ENCODE data around the gene WRAP73. TPM values are rescaled to one million over a fixed set of nuclear protein-coding genes. Genes with fewer than 3 reads are reported as not detected.

Gene WRAP73
- total RNA-seq, 4 donors from 2014 or later = 16.4 to 33.7 (median 19.6) TPM

- TF ChIP-seq POLR2A (IDR thresholded peaks at IDR 0.05) (no peak), POLR2AphosphoS5 (IDR thresholded peaks at IDR 0.05) (no peak), CTCF (IDR thresholded peaks at IDR 0.05) (no peak), EP300 (IDR thresholded peaks at IDR 0.05) (no peak)
- no peak overlapping the region for H3K27ac ChIP-seq
These were observed 44.7 kb downstream of the WRAP73 start for GRCh38 chr1:3604997-3605823.

GRCh38 chr1:3604468-3604974, 45.4 kb downstream of the WRAP73 start:
- Histone ChIP-seq H3K4me3 (no peak overlapping the region), H3K27ac (no peak overlapping the region), H3K9me3 (no peaks in the 10 kb centered on the region), H3K27me3 (peaks cover 10% of the 10 kb centered on the region), H3K4me1 (no peaks in the 10 kb centered on the region), H3K36me3 (no peaks in the 10 kb centered on the region)
- TF ChIP-seq EP300 (IDR thresholded peaks at IDR 0.05) = no peak
- WGBS = 87% methylated on average over 7 of the region's 8 CpGs
- DNase-seq (ENCODE audit: low spot score in 2 of 2) = no peak

More at GRCh38 chr1:3604997-3605823, 44.7 kb downstream of the WRAP73 start:
- peaks cover 14% of the 10 kb centered on the region for H3K27me3 ChIP-seq
- H3K9me3 ChIP-seq = no peaks in the 10 kb centered on the region
- DNase-seq (ENCODE audit: low spot score in 2 of 2) = no peak
- H3K4me1 ChIP-seq = peaks cover 5% of the 10 kb centered on the region
- whole genome bisulfite sequencing = 83% methylated on average over 7 of the region's 7 CpGs
- H3K36me3 ChIP-seq = no peaks in the 10 kb centered on the region
- no peak overlapping the region for H3K4me3 ChIP-seq

GRCh38 chr1:3603571-3604467, 46.1 kb downstream of the WRAP73 start:
- TF ChIP-seq POLR2AphosphoS5 (IDR thresholded peaks at IDR 0.05) (no peak), POLR2A (IDR thresholded peaks at IDR 0.05) (no peak), CTCF (IDR thresholded peaks at IDR 0.05) (no peak), EP300 (IDR thresholded peaks at IDR 0.05) (no peak)
- H3K9me3 ChIP-seq = no peaks in the 10 kb centered on the region
- WGBS = 81% methylated on average over 14 of the region's 29 CpGs
- H3K36me3 ChIP-seq = no peaks in the 10 kb centered on the region
- H3K4me1 ChIP-seq = peaks cover 7% of the 10 kb centered on the region
- peaks cover 9% of the 10 kb centered on the region for H3K27me3 ChIP-seq
- H3K27ac ChIP-seq = no peak overlapping the region
- DNase-seq (ENCODE audit: low spot score in 2 of 2) = no peak
- no peak overlapping the region for H3K4me3 ChIP-seq

- Histone ChIP-seq H3K9me3 (no peaks in the 10 kb centered on the region), H3K27me3 (peaks cover 3% of the 10 kb centered on the region), H3K4me1 (peaks cover 13% of the 10 kb centered on the region), H3K36me3 (no peaks in the 10 kb centered on the region), H3K4me3 (no peak overlapping the region), H3K27ac (no peak overlapping the region)
- no CpG with 5 or more reads among the region's 11 CpGs for WGBS
- TF ChIP-seq POLR2A (IDR thresholded peaks at IDR 0.05) = no peak
- no peak for TF ChIP-seq POLR2AphosphoS5 (IDR thresholded peaks at IDR 0.05)
- no peak for TF ChIP-seq CTCF (IDR thresholded peaks at IDR 0.05)
- no peak for TF ChIP-seq EP300 (IDR thresholded peaks at IDR 0.05)
- DNase-seq (ENCODE audit: low spot score in 2 of 2) = no peak
These were observed 46.7 kb downstream of the WRAP73 start for GRCh38 chr1:3603156-3603555.

GRCh38 chr1:3602375-3602774, 47.5 kb downstream of the WRAP73 start:
- H3K27me3 ChIP-seq = peaks cover 3% of the 10 kb centered on the region
- 93% methylated on average over 12 of the region's 21 CpGs for WGBS
- no peak overlapping the region for H3K4me3 ChIP-seq
- TF ChIP-seq EP300 (IDR thresholded peaks at IDR 0.05) (no peak), POLR2A (IDR thresholded peaks at IDR 0.05) (no peak), POLR2AphosphoS5 (IDR thresholded peaks at IDR 0.05) (no peak), CTCF (IDR thresholded peaks at IDR 0.05) (no peak)
- H3K36me3 ChIP-seq = no peaks in the 10 kb centered on the region
- H3K4me1 ChIP-seq = peaks cover 18% of the 10 kb centered on the region
- H3K27ac ChIP-seq = no peak overlapping the region
- no peak for DNase-seq (ENCODE audit: low spot score in 2 of 2)
- no peaks in the 10 kb centered on the region for H3K9me3 ChIP-seq
